NCI-H2171 (cell line): ENCODE measurements around the gene FPR2.
"Not testable (repeated sequence)": the region's sequence is repeated elsewhere in the genome, so short reads cannot be mapped to it uniquely, and the experiment has no call there.

Source experiments
- DNase-seq: peaks from one replicate; lab custom pipeline; 2025; lab: John Stamatoyannopoulos, UW

FPR2 gene

GRCh38 chr19:51805396-51805795 lies 44.4 kb downstream of the FPR2 start:
- DNase-seq: not testable (repeated sequence)

GRCh38 chr19:51806571-51806970 lies 45.6 kb downstream of the FPR2 start:
- not testable (repeated sequence) for DNase-seq

- no peak for DNase-seq
Measured at GRCh38 chr19:51807111-51807701, 46.2 kb downstream of the FPR2 start.

GRCh38 chr19:51807925-51808324 lies 46.9 kb downstream of the FPR2 start:
- no peak for DNase-seq

GRCh38 chr19:51808333-51808986 lies 47.5 kb downstream of the FPR2 start:
- no peak for DNase-seq

- no peak for DNase-seq
Measured at GRCh38 chr19:51809787-51810186, 48.8 kb downstream of the FPR2 start.

GRCh38 chr19:51810223-51810622 lies 49.2 kb downstream of the FPR2 start:
- no peak for DNase-seq

- no peak for DNase-seq
Measured at GRCh38 chr19:51811344-51811743, 50.4 kb downstream of the FPR2 start.

- DNase-seq: no peak
Measured at GRCh38 chr19:51815043-51815442, 54.1 kb downstream of the FPR2 start.

GRCh38 chr19:51816711-51817110 lies 55.7 kb downstream of the FPR2 start:
- DNase-seq: no peak

GRCh38 chr19:51820011-51820410 lies 59.0 kb downstream of the FPR2 start:
- no peak for DNase-seq
